22Rv1 (cell line): ENCODE results near the gene MED10.

Source experiments
- ZFX ChIP-seq: fragments of 450-650 bp; IDR thresholded peaks from 2 replicates; pipeline ENCODE4 v1.6.1; 2017; ENCODE audit warnings: antibody characterized with exemption, borderline replicate concordance
- TF ChIP-seq, protein P1 (sequence below): fragments of 450-650 bp; IDR thresholded peaks from 2 replicates; pipeline ENCODE4 v1.5.1; 2017; ENCODE audit warnings: mild to moderate bottlenecking

DNA sequence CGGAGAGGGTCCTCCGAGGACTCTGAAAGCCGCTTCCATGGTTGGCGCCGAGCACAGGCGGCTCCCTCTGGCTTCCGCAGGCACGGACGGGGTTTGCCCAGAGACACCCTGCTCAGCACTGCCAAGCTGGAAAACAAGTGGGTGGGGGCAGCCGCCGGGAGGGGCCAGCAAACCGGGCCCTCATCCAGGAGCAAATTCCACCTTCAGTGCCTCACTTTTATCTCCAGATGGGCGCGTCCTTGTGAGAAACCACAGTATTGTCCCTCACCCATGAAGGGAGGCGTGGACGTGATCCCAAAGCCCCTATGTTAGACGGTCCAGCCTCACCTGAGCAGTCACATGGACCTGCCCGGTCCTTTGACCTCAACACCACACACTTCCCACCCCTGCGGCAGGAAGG is 29.0 kb downstream of the MED10 start:
- TF ChIP-seq, protein P1, sequence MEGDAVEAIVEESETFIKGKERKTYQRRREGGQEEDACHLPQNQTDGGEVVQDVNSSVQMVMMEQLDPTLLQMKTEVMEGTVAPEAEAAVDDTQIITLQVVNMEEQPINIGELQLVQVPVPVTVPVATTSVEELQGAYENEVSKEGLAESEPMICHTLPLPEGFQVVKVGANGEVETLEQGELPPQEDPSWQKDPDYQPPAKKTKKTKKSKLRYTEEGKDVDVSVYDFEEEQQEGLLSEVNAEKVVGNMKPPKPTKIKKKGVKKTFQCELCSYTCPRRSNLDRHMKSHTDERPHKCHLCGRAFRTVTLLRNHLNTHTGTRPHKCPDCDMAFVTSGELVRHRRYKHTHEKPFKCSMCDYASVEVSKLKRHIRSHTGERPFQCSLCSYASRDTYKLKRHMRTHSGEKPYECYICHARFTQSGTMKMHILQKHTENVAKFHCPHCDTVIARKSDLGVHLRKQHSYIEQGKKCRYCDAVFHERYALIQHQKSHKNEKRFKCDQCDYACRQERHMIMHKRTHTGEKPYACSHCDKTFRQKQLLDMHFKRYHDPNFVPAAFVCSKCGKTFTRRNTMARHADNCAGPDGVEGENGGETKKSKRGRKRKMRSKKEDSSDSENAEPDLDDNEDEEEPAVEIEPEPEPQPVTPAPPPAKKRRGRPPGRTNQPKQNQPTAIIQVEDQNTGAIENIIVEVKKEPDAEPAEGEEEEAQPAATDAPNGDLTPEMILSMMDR = no peak
- no peak for TF ChIP-seq ZFX
